ENCODE results near the gene PPP2R5D. TPM values are rescaled to one million over a fixed set of nuclear protein-coding genes. Genes with fewer than 3 reads are reported as not detected.

Gene PPP2R5D
- total RNA-seq, 1 donor: 47.5 TPM

- peak; percentile 16 for DNase-seq (ENCODE audit: low read depth)
- TF ChIP-seq, protein P1, sequence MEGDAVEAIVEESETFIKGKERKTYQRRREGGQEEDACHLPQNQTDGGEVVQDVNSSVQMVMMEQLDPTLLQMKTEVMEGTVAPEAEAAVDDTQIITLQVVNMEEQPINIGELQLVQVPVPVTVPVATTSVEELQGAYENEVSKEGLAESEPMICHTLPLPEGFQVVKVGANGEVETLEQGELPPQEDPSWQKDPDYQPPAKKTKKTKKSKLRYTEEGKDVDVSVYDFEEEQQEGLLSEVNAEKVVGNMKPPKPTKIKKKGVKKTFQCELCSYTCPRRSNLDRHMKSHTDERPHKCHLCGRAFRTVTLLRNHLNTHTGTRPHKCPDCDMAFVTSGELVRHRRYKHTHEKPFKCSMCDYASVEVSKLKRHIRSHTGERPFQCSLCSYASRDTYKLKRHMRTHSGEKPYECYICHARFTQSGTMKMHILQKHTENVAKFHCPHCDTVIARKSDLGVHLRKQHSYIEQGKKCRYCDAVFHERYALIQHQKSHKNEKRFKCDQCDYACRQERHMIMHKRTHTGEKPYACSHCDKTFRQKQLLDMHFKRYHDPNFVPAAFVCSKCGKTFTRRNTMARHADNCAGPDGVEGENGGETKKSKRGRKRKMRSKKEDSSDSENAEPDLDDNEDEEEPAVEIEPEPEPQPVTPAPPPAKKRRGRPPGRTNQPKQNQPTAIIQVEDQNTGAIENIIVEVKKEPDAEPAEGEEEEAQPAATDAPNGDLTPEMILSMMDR (IDR thresholded peaks at IDR 0.05; ENCODE audit: insufficient read depth, low read depth, low read length): no peak
- H3K4me3 ChIP-seq (ENCODE audit: low read depth, low read length): peak overlapping the region; percentile 99
Observed at GRCh38 chr6:43060034-43060754, 75.8 kb downstream of the PPP2R5D start.

- no peak for DNase-seq (ENCODE audit: low read depth)
- H3K4me3 ChIP-seq (ENCODE audit: low read depth, low read length): peak overlapping the region; percentile 99
- TF ChIP-seq, protein P1 (IDR thresholded peaks at IDR 0.05; ENCODE audit: insufficient read depth, low read depth, low read length): no peak
Observed at GRCh38 chr6:43060755-43061633, 76.6 kb downstream of the PPP2R5D start.

- DNase-seq (ENCODE audit: low read depth): no peak
- TF ChIP-seq, protein P1 (IDR thresholded peaks at IDR 0.05; ENCODE audit: insufficient read depth, low read depth, low read length): no peak
- H3K4me3 ChIP-seq (ENCODE audit: low read depth, low read length): no peak overlapping the region
Observed at GRCh38 chr6:43061861-43062260, 77.5 kb downstream of the PPP2R5D start.

Other genes starting within 250 kb of the PPP2R5D start
- 38.7 and 42.3 TPM in 2 replicates for gene TBCC, start 238.5 kb upstream of the PPP2R5D start, total RNA-seq
- gene BICRAL, start 202.5 kb upstream of the PPP2R5D start, total RNA-seq: 4.5 and 5.6 TPM in 2 replicates
- gene RPL7L1, start 105.0 kb upstream of the PPP2R5D start, total RNA-seq: 117 and 157 TPM in 2 replicates
- gene PTCRA, start 68.5 kb upstream of the PPP2R5D start, total RNA-seq: not detected in 2 replicates
- gene CNPY3, start 55.1 kb upstream of the PPP2R5D start, total RNA-seq: 26.7 and 36.7 TPM in 2 replicates
- gene GNMT, start 23.8 kb upstream of the PPP2R5D start, total RNA-seq: 0.32 TPM in 1 of 2 replicates, not detected in the other
- gene PEX6, start 5.4 kb upstream of the PPP2R5D start, total RNA-seq: 26.4 and 41.0 TPM in 2 replicates
- gene MEA1, start 29.4 kb downstream of the PPP2R5D start, total RNA-seq: 60.0 and 68.9 TPM in 2 replicates
- gene KLHDC3, start 29.7 kb downstream of the PPP2R5D start, total RNA-seq: 92.1 and 93.3 TPM in 2 replicates
- 114 and 125 TPM in 2 replicates for gene RRP36, start 37.1 kb downstream of the PPP2R5D start, total RNA-seq
- gene CUL7, start 69.3 kb downstream of the PPP2R5D start, total RNA-seq: 46.1 and 54.8 TPM in 2 replicates
- gene MRPL2, start 74.9 kb downstream of the PPP2R5D start, total RNA-seq: 20.7 and 23.8 TPM in 2 replicates
- gene KLC4, start 75.1 kb downstream of the PPP2R5D start, total RNA-seq: 16.0 and 16.1 TPM in 2 replicates
- gene PTK7, start 91.7 kb downstream of the PPP2R5D start, total RNA-seq: 191 and 199 TPM in 2 replicates
- 36.4 and 43.6 TPM in 2 replicates for gene SRF, start 186.7 kb downstream of the PPP2R5D start, total RNA-seq
- gene CUL9, start 197.6 kb downstream of the PPP2R5D start, total RNA-seq: 23.3 and 27.7 TPM in 2 replicates
- gene DNPH1, start 244.9 kb downstream of the PPP2R5D start, total RNA-seq: 21.6 and 41.9 TPM in 2 replicates

Measured in fibroblast of villous mesenchyme (primary cell).